Endothelial cell of umbilical vein (primary cell): ENCODE measurements around the gene SETX. TPM values are rescaled to one million over a fixed set of nuclear protein-coding genes. Genes with fewer than 3 reads are reported as not detected.

Experiments used
- BruUV-seq: library from RNA; stranded (reverse); fragments of 400-500 nt; replicated peaks from 2 replicates; lab custom pipeline; 2021; lab: Mats Ljungman, UMichigan
- CTCF ChIA-PET: fragments of 300-600, 350-600 bp; sonication (Branson Sonifier 250); formaldehyde crosslinking; loops from one replicate; lab custom pipeline; 2021; ENCODE audit warnings: antibody characterized with exemption, inconsistent platforms; lab: Charles Lee
- POLR2A ChIA-PET: fragments of 300-600, 350-600 bp; sonication (Branson Sonifier 250); formaldehyde crosslinking; loops from one replicate; lab custom pipeline; 2021; ENCODE audit warnings: antibody characterized with exemption, inconsistent platforms; lab: Charles Lee
- DNase-seq: peaks from one replicate; pipeline ENCODE4 v3.0.0-alpha.2; 2011; ENCODE audit warnings: low read depth, low spot score
- FAIRE-seq: peaks from 2 replicates; lab custom pipeline; 2011; peaks lifted over from hg19 to GRCh38; lab: Jason Lieb, UNC
- H2AFZ ChIP-seq: 2 replicates; pipeline ENCODE4 v1.6.0; 2012; ENCODE audit warnings: low read depth, low read length, control low read depth, inconsistent platforms
- H3K27ac ChIP-seq: 2 replicates; pipeline ENCODE4 v1.5.1; 2011; ENCODE audit warnings: low read depth, mild to moderate bottlenecking, control low read depth, low read length, moderate library complexity; ENCODE audit not compliant: insufficient read depth
- H3K27me3 ChIP-seq, 2 experiments: 2 replicates each; pipeline versions ENCODE4 v1.6.0 to v1.6.1; 2011; ENCODE audit warnings: low read length in 2 of 2, mixed read lengths in 1 of 2; ENCODE audit not compliant: control insufficient read depth in 2 of 2, insufficient read depth in 2 of 2
- H3K36me3 ChIP-seq, 2 experiments: 2 replicates in 1 of 2; 3 replicates in 1 of 2; pipeline ENCODE4 v1.5.1; 2011; ENCODE audit warnings: low read length in 2 of 2, mild to moderate bottlenecking in 1 of 2, moderate library complexity in 1 of 2; ENCODE audit not compliant: control insufficient read depth in 2 of 2, insufficient read depth in 2 of 2; ENCODE audit errors: extremely low read depth in 1 of 2
- H3K4me1 ChIP-seq: 3 replicates; pipeline ENCODE4 v1.5.1; 2011; ENCODE audit warnings: mild to moderate bottlenecking, low read length; ENCODE audit not compliant: control insufficient read depth, insufficient read depth; ENCODE audit errors: extremely low read depth
- H3K4me2 ChIP-seq: 2 replicates; pipeline ENCODE4 v1.6.1; 2011; ENCODE audit warnings: low read length, control low read depth, mixed read lengths; ENCODE audit not compliant: insufficient read depth
- H3K4me3 ChIP-seq, 3 experiments: fragments of 200-600 bp in 1 of 3; sonication (generic), shearing (Covaris generic) in 1 of 3; replicated peaks in 1 of 3; 2 replicates each; pipeline ENCODE4 v1.5.1; 2011 to 2016; ENCODE audit warnings: control low read depth in 3 of 3, low read length in 3 of 3, mild to moderate bottlenecking in 2 of 3, inconsistent platforms in 1 of 3, low read depth in 1 of 3, moderate library complexity in 1 of 3; ENCODE audit not compliant: insufficient read depth in 1 of 3
- H3K79me2 ChIP-seq: 2 replicates; pipeline ENCODE4 v1.6.0; 2012; ENCODE audit warnings: low read length, inconsistent platforms; ENCODE audit not compliant: control insufficient read depth, insufficient read depth
- H3K9ac ChIP-seq: replicated peaks from 2 replicates; pipeline ENCODE3; 2011; ENCODE audit warnings: low read length, control low read depth; ENCODE audit not compliant: insufficient read depth; ENCODE audit errors: extremely low read depth
- H3K9me1 ChIP-seq: replicated peaks from 3 replicates; pipeline ENCODE4 v1.6.0; 2011; ENCODE audit warnings: mild to moderate bottlenecking, low read length; ENCODE audit not compliant: control insufficient read depth, insufficient read depth; ENCODE audit errors: extremely low read depth
- H3K9me3 ChIP-seq: replicated peaks from 2 replicates; pipeline ENCODE4 v1.5.1; 2012; ENCODE audit warnings: low read length, inconsistent platforms; ENCODE audit not compliant: control insufficient read depth, insufficient read depth
- H4K20me1 ChIP-seq: replicated peaks from 2 replicates; pipeline ENCODE3; 2011; ENCODE audit warnings: mild to moderate bottlenecking, low read length; ENCODE audit not compliant: control insufficient read depth, insufficient read depth; ENCODE audit errors: extremely low read depth
- CTCF ChIP-seq, 2 donors: IDR thresholded peaks; 1 replicate in 1 of 2; 2 replicates in 1 of 2; pipeline ENCODE4 v1.5.1; 2011; ENCODE audit warnings: low read length in 2 of 2, mild to moderate bottlenecking in 2 of 2, moderate library complexity in 2 of 2, control low read depth in 1 of 2, inconsistent platforms in 1 of 2, low read depth in 1 of 2; ENCODE audit not compliant: insufficient read depth in 1 of 2; ENCODE audit errors: extremely low read depth in 1 of 2
- EZH2 ChIP-seq: IDR thresholded peaks from 2 replicates; pipeline ENCODE4 v1.6.1; 2012; ENCODE audit warnings: borderline replicate concordance, low read depth, mild to moderate bottlenecking, moderate library complexity, low read length, inconsistent platforms; ENCODE audit not compliant: severe bottlenecking
- FOS ChIP-seq: IDR thresholded peaks from 2 replicates; pipeline ENCODE4 v1.6.1; 2011; ENCODE audit warnings: mild to moderate bottlenecking, low read length, moderate library complexity, borderline replicate concordance; ENCODE audit not compliant: insufficient read depth
- GATA2 ChIP-seq: IDR thresholded peaks from 2 replicates; pipeline ENCODE4 v1.7.0; 2011; ENCODE audit warnings: low read depth, mild to moderate bottlenecking, moderate library complexity, mixed read lengths, low read length; ENCODE audit not compliant: insufficient read length, insufficient read depth
- JUN ChIP-seq: IDR thresholded peaks from 2 replicates; pipeline ENCODE4 v1.6.1; 2011; ENCODE audit warnings: borderline replicate concordance, low read depth; ENCODE audit not compliant: insufficient read length, insufficient read depth
- MYC ChIP-seq: IDR thresholded peaks from one replicate; pipeline ENCODE4 v1.6.1; 2011; ENCODE audit warnings: mild to moderate bottlenecking, low read depth, low read length
- POLR2A ChIP-seq: IDR thresholded peaks from 2 replicates; pipeline ENCODE4 v1.6.1; 2012; ENCODE audit warnings: low read depth, mild to moderate bottlenecking, control low read depth, low read length
- POLR2AphosphoS5 ChIP-seq: IDR thresholded peaks from 2 replicates; pipeline ENCODE4 v1.6.1; 2012; ENCODE audit warnings: low read depth, mild to moderate bottlenecking, control low read depth, low read length, moderate library complexity; ENCODE audit not compliant: insufficient read depth
- dilution Hi-C: fragments of 300-500 bp; cut with MboI; formaldehyde crosslinking; loops from one replicate; pipeline ENCODE4 v1.15.0; 2019; ENCODE audit warnings: low sequenced_read_pairs; ENCODE audit not compliant: extremely low pct_ligation_motif_present
- intact Hi-C: fragments of 100-400 bp; cut with micrococcal nuclease; formaldehyde crosslinking; loops from one replicate; pipeline ENCODE4 v1.10.0; 2022
- polyA plus RNA-seq, 4 experiments: library from polyadenylated mRNA; depleted of rRNA in 3 of 4; stranded (reverse) in 3 of 4; unstranded in 1 of 4; fragments of >200 nt; gene quantifications; 2 replicates each; pipeline versions ENCODE4 v1.2.1 to v1.2.3, GENCODE V29; 2011 to 2012; ENCODE audit warnings: missing spikeins in 1 of 4
- total RNA-seq: library from RNA; stranded (reverse); gene quantifications from 2 replicates; pipeline ENCODE4 v1.2.3, GENCODE V29; 2021

Gene SETX
- total and polyA plus RNA-seq, 2 donors (not counting 3 experiments of a cell fraction or from before 2014, with no cell fraction given): 20.9 to 47.7 TPM

GRCh38 chr9:132237481-132237880, 117.3 kb downstream of the SETX start:
- Histone ChIP-seq H3K9ac (no peak overlapping the region), H3K27me3 (peaks cover 0 to 8% of the 10 kb centered on the region in 2 experiments), H3K4me2 (no peak overlapping the region), H3K9me3 (no peaks in the 10 kb centered on the region), H4K20me1 (no peaks in the 10 kb centered on the region), H3K9me1 (no peaks in the 10 kb centered on the region), H2AFZ (no peak overlapping the region), H3K27ac (no peak overlapping the region), H3K79me2 (no peaks in the 10 kb centered on the region), H3K36me3 (no peaks in the 10 kb centered on the region), H3K4me1 (peaks cover 4% of the 10 kb centered on the region), H3K4me3 (no peak overlapping the region)
- no TSS peak for BruUV-seq
- TF ChIP-seq FOS: no peak
- TF ChIP-seq JUN: no peak
- TF ChIP-seq GATA2: no peak
- TF ChIP-seq POLR2A: no peak
- TF ChIP-seq EZH2: no peak
- TF ChIP-seq POLR2AphosphoS5: no peak
- TF ChIP-seq MYC: no peak
- no peak for TF ChIP-seq CTCF (IDR thresholded peaks at IDR 0.05; ENCODE audit: extremely low read depth in 1 of 2, insufficient read depth in 1 of 2, low read depth in 1 of 2, low read length in 2 of 2)
- ChIA-PET POLR2A (no interaction called here), CTCF (interaction anchor here (1.1 to 10.1 kb wide), 14 partner anchors 9 to 480 kb away, joined by 3 to 408 read pairs (median 10); partner anchors contain the start of gene NTNG2)
- intact Hi-C loops: no loop called here
- DNase-seq (no peak), FAIRE-seq (no peak)
- dilution Hi-C loops: no loop called here
